GM18508 (cell line): ENCODE measurements around the gene AGRP.

Source experiments
- ATAC-seq: cut with Tn5 transposase; IDR thresholded peaks from one replicate; pipeline ENCODE4 v1.9.1; 2021; ENCODE audit warnings: moderate number of reproducible peaks; ENCODE audit not compliant: insufficient read depth, unreplicated experiment

Gene AGRP

GRCh38 chr16:67447508-67448076 lies 35.8 kb downstream of the AGRP start:
- ATAC-seq, result no peak

- no peak for ATAC-seq
Measured at GRCh38 chr16:67446968-67447507, 36.3 kb downstream of the AGRP start.

DNA sequence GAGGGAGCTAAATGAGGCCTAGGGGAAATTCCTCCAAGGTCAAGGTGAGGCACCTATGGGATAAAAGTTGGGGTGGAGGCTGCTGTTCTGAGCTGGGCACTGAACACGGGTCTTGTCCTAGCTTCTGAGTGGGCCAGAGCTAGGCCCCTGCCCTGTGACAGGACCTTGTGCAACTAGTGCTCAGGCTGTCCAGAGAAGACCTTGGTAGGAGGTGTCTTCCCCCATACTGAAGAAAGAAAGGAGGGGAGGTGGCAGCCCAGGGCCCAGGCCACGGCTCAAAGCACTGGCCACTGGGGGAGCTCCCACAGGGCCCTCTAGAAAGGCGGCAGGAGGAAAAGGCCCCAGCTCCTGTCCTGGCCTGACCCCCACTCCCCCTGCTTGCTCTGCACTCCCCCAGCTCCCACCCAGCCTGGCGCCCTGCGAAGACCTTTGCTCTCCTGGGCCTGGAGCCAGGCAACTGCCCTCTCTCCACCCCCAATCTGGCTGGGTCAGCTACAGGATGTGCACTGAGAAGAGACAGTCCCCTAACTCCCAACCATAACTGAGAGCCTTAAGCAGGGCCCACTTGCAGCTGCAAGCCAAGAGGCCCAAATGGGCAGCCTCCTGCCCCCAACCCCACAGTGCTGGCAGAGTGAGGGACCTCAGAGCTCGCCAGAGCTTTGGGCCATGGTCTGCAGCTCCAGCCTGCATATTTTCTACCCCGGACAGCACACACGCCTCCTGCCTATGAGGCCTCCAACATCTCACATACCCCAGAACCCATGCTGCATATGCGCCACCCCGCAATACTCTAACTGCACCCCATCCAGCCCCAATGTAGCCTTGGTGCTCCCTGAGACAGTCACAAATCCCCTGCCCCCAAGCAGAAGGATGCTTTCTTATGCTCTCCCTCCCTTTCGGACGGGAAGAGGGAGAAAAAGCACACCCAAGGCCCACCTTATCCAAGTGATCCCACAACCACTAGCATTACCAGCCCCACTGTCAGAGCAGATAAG lies 37.1 kb downstream of the AGRP start:
- ATAC-seq, result no peak

DNA sequence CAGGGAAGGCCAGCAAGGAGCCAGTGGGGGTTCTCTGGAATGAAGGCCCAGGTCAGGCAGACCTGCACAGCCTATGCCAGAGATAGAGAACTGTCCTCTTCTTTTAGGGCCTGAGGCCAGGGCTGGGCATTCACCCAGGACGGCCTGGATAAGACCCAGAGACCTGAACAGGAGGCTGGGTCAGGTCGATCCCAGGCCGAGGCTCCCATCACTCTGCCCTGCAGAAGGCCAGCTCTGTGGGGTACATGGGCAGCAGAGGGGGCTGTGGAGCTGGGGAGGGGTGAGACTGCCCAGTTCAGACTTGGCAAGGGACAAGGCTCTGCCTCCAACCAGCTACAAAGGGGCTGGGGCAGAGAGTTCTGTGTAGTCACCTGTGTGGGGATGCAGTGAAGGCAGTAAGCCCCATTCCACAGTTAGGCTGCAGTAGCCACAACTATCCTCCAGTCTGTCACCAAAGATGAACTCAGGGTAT lies 37.9 kb downstream of the AGRP start:
- no peak for ATAC-seq

DNA sequence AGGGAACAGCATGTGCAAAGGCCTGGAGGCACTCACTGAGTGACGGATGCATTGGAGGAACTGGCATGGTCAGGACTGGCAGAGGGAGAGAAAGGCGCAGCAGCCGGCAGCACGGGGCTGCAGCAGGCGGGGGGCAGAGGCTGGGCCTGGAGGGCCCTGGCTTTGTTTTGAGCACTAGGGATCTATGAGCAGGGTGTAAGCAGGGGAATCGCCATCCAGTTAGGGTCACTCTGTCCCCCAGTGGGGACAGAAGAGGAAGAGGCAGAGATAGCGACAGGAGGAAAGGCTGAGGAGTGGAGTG lies 38.3 kb downstream of the AGRP start:
- ATAC-seq, result no peak

DNA sequence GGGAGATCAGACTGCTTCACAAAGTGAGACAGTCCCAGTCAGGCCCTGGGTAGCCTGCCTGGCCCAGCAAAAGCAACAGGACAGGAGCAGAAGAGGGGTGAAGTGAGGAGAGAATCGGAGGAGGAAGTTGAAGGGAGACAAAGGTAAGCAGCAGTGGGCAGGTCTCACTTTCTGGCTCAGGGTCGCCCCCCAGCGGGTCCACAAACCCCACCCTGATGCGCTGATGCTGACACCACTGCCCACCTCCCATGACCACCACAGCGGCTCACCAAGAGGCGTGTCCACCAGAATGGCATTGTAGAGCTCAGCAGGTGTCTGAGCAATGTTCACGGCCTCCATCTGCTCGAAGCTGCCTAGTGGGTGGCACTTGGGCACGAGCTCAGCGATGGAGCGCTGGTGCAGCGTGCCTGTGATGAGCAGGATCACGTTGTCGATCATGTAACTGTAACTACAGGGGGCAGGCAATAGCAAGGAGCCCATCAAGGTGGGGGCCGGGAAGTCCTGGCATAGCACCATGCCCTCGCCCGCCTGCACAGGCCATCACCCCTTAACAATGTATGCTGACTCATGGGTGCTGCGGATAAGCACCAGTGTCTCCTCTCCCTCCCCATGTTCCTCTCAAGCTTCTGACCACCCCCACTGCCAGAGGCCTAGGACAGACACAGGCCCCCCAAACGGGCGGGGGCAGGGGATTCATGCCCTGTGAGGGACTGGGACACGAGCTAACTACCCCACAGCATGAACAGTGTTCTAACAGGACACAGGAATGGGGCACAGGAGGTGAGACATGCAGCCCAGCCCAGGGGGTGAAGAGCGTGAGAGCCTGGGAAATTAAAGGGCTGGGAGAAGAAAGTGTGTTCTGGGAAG lies 38.9 kb downstream of the AGRP start:
- ATAC-seq, result no peak

DNA sequence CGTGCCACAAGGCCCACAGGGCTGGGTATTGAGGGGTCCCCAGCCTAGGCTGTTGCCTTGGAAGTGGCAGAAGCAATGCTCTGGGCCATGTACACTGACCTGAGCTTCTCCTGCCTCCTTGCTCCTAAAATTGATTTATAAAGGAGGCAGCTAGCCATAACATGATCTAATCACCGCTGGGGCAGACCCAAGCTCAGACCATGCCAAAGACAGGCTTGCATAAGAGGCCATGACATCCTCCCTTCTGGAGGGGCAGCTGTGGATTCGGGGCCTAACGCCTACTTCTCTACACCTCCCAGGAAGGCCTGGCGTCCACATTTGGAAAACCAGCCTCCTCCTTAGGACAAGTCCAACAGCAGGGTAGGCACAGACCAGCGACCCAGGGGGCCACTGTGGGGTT lies 40.1 kb downstream of the AGRP start:
- no peak for ATAC-seq

- ATAC-seq, result no peak
Measured at GRCh38 chr16:67442581-67443255, 40.6 kb downstream of the AGRP start.

- no peak for ATAC-seq
Measured at GRCh38 chr16:67441907-67442306, 41.4 kb downstream of the AGRP start.

- no peak for ATAC-seq
Measured at GRCh38 chr16:67441271-67441753, 42.0 kb downstream of the AGRP start.

DNA sequence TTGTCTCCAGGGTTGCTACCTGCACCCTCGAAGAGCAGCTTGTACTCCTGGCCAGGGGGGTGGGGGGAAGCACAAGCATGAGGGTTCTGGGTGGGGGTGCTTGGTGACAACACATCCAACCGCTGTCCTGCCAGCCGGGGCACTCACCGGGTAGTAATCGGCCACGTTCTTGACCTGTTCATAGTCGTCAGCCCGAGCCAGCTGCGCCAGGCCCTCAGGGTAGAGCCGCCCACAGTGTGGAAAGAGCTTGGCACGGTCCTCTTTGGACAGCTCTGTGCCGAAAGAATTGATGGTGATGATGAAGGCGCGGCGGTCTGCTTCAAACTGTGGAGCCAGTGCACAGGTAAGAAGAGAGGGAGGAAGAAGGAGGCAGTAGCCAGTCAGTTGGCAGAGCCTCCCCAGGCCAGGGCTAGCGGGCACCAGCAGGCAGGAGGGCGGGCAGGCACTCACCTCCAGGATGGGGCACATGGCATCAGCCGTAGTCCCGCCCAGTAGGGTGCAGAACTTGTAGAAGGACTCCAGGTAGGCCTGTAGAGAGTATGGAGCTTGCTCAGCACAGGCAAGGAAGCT lies 44.4 kb downstream of the AGRP start:
- ATAC-seq, result no peak

- no peak for ATAC-seq
Measured at GRCh38 chr16:67438098-67438791, 45.1 kb downstream of the AGRP start.

DNA sequence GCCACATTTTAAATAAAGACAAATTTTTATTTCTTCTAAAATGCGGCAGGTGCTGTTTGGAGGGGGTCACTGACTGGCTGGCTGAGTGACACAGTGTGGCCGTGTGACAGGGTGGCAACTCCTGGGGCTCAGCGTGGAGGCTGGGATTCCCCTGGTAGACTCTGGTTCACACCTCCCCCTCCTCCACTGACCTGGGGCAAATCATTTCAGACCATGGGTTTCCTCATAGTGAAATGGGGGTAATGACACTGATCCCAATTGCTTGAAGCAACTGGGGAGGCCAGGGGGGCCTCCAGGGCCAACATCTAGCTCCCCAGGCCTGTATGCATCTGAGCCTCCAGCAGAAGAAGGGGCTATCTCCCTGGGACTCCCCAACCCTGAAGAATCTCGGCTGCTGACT lies 45.8 kb downstream of the AGRP start:
- ATAC-seq, result no peak

DNA sequence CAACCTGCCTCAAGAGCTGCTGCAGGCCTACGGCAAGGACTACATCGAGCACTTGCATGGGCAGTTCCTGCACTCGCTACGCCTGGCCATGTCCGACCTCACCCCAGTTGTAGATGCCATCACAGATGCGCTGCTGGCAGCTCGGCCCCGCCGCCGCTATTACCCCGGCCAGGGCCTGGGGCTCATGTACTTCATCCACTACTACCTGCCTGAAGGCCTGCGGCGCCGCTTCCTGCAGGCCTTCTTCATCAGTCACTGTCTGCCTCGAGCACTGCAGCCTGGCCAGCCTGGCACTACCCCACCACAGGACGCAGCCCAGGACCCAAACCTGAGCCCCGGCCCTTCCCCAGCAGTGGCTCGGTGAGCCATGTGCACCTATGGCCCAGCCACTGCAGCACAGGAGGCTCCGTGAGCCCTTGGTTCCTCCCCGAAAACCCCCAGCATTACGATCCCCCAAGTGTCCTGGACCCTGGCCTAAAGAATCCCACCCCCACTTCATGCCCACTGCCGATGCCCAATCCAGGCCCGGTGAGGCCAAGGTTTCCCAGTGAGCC lies 46.6 kb downstream of the AGRP start:
- ATAC-seq, result no peak

DNA sequence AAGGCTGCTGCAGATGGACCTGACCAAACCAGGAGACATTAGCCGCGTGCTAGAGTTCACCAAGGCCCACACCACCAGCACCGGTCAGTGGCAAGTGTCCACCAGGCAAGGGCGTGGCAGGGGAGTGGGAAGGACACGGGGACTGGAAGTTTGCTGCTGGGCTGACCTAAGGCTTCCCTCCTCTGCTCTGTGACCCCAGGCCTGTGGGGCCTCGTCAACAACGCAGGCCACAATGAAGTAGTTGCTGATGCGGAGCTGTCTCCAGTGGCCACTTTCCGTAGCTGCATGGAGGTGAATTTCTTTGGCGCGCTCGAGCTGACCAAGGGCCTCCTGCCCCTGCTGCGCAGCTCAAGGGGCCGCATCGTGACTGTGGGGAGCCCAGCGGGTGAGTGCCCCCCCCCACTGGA lies 47.6 kb downstream of the AGRP start:
- no peak for ATAC-seq

DNA sequence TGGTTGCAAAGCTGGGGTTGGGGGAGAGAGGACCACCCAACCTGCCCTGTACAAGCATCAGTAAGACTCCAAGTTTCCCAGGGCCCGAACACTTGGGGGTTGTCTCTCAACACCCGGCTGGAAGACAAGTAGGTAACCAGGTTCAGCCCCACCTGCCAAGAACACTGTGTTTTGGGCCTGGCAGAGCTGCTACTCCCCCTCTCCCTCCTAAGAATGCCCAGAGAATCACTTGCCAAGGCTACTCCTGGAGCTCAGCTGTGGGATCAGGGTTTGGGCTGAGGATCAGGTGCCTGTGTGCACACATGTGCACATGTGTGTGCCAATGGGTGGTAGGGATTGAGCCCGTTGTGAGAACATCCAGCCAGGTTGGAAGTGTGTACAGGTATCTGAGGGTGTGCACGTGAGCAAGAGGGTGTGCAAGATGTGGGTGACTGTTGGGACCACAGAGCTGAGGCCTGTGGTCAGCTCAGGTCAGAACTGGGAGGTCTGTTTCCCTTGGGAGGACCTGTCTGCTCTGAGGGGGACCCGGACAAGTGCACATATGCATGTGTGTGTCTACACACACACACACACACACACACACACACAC lies 50.1 kb downstream of the AGRP start:
- ATAC-seq, result no peak
